Fibroblast of the aortic adventitia (primary cell): Measurements from ENCODE around the gene LAPTM5. TPM values are rescaled to one million over a fixed set of nuclear protein-coding genes. Genes with fewer than 3 reads are reported as not detected.

ENCODE experiments used
- DNase-seq: peaks from one replicate; pipeline ENCODE4 v3.0.0-alpha.2; 2010; ENCODE audit warnings: low read depth
- H3K4me3 ChIP-seq: 2 replicates; pipeline ENCODE4 v1.5.1; 2011; ENCODE audit warnings: low read depth, mild to moderate bottlenecking, control low read depth, low read length, moderate library complexity
- total RNA-seq: library from RNA; depleted of rRNA; stranded (reverse); fragments of >200 nt; gene quantifications from 2 replicates; pipeline ENCODE4 v1.2.3, GENCODE V29; 2012; ENCODE audit warnings: low replicate concordance
- TF ChIP-seq, protein P1 (sequence below): IDR thresholded peaks from 2 replicates; pipeline ENCODE4 v1.5.1; 2011; ENCODE audit warnings: mild to moderate bottlenecking, low read length, control low read depth, inconsistent platforms; ENCODE audit not compliant: insufficient read depth

The LAPTM5 gene
- total RNA-seq, 1 donor = 0.18 TPM

DNA sequence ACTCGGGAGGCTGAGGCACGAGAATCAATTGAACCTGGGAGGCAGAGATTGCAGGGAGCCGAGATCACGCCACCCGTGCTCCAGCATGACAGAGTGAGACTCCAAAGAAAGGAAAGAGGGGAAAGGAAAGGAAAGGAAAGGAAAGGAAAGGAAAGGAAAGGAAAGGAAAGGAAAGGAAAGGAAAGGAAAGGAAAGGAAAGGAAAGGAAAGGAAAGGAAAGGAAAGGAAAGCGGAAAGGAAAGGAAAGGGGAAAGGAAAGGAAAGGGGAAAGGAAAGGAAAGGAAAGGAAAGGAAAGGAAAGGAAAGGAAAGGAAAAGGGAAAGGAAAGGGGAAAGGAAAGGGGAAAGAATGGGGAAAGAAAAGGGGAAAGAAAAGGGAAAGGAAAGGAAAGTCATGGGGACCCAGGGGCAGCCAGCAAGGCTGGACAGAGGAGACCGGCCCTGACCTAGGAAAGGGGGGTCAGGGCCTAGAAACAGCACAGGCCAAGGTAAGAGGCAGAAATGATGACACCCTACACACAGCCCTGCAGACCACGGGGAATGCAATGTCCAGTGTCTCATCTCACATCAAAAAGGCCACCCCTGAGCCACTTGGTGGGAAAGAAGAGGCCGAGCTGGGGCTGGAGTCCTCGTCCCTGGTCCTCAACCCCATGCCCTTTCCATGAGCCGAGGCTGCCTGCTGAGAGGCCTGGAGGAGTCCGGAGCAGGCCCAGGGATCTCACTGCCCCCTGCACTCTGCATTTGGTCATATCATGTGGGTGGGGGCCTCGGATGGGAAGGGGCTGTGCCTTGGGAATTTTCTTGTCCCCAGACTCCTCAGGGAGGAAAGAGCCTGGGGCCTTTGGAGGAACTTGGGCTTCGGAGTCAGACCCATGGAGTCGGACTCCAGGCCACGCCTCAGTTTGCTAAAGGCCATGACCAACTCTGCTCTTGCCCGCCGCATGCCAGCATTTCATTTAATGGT lies 18.8 kb upstream of the LAPTM5 start:
- no peak for DNase-seq

DNA sequence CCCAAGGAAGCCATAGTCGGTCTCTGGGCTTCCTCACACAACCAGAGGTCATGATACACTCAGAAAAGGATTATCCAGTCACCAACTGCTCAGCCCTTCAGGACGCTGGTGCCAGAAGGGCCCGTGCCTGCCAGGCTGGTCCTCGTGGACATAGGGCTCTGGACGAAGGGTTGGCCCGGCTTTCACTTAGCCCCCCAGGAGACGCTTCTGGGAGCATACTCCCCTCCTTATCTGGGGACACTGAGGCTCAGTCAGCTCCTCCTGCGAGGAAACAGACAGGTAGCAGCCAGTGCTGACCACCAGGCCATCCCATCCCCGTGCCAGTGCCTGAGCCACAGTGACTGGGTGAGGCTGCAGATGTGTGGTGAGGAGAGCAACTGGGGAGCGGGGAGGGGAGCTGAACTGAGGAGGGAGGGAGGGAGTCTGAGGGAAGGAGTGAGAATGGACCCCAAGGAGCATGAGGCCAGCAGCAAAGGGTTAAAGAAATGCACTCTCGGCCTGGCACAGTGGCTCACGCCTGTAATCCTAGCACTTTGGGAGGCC lies 17.9 kb upstream of the LAPTM5 start:
- TF ChIP-seq, protein P1, sequence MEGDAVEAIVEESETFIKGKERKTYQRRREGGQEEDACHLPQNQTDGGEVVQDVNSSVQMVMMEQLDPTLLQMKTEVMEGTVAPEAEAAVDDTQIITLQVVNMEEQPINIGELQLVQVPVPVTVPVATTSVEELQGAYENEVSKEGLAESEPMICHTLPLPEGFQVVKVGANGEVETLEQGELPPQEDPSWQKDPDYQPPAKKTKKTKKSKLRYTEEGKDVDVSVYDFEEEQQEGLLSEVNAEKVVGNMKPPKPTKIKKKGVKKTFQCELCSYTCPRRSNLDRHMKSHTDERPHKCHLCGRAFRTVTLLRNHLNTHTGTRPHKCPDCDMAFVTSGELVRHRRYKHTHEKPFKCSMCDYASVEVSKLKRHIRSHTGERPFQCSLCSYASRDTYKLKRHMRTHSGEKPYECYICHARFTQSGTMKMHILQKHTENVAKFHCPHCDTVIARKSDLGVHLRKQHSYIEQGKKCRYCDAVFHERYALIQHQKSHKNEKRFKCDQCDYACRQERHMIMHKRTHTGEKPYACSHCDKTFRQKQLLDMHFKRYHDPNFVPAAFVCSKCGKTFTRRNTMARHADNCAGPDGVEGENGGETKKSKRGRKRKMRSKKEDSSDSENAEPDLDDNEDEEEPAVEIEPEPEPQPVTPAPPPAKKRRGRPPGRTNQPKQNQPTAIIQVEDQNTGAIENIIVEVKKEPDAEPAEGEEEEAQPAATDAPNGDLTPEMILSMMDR = no peak
- no peak overlapping the region for H3K4me3 ChIP-seq
- no peak for DNase-seq

More for the DNA sequence above, 18.8 kb upstream of the LAPTM5 start:
- H3K4me3 ChIP-seq = no peak overlapping the region
- TF ChIP-seq, protein P1 = no peak

DNA sequence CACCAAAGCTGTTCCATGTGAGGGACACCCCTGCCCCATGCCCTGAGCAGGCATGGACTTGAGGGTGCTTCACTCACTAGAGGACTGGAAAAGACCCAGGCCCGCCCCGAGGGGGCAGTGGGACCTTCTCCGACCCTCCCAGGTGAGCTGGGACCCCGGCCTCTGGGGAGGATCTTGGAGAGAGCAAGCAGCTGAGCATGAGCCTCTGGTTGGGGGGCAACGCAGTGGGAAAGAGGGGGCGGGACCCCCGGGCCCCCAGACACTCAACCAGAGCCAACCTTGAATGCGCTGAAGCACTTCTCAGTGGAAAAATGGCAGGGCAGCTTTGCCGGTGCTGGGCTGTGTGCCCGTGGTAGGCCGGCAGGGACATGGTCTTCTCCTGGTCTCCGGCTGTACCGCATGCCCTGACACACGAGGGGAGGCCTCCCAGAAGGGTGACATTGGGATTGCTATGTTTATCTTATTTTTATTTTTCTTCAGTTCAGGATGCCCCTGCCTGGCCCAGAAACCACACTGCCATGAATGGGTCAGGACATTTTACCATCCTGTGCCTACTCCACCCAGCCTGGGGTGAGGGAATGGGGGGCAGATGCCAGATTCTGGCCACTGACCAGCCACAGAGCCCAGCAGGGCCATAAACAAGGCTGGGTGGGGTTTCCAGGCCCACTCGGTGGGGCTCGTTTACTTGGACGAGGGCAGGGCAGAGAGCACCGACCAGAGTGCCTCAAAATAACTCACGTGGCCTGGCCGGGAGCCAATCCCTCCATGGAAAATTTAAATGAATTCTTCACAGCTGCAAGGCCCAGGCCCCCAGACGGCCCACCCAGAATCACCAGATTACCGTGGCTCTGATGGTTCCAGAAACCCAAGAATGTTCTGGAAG lies 17.2 kb upstream of the LAPTM5 start:
- no peak for DNase-seq
- H3K4me3 ChIP-seq = no peak overlapping the region
- TF ChIP-seq, protein P1 = no peak

DNA sequence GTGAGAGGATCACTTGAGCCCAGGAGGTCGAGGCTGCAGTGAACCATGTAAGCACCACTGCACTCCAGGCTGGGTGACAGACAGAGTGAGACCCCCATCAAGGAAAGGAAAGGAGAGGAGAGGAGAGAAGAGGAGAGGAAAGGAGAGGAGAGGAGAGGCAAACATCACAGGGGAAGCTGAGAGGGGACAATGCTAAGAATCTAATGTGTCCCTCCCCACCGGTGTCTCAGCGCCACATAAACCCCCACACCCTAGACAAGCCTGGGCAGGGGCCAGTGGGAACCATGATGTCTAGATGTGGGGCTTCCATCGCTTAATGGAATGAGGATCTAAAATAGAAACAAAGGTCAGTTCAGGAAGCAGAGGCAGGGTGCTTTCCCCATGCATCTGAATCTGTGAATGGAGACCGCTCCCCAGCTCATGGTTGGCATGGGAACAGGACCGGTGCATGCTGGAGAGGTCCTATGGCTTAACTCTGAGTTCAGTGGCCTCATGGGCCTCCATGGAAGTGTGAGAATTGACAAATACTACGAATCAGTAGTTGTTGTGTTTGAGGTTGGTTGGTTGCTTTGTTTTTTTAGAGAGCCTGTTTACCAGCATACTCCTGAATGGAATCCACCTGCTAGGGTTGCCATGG lies 16.3 kb upstream of the LAPTM5 start:
- no peak overlapping the region for H3K4me3 ChIP-seq
- TF ChIP-seq, protein P1 = no peak
- DNase-seq = no peak

DNA sequence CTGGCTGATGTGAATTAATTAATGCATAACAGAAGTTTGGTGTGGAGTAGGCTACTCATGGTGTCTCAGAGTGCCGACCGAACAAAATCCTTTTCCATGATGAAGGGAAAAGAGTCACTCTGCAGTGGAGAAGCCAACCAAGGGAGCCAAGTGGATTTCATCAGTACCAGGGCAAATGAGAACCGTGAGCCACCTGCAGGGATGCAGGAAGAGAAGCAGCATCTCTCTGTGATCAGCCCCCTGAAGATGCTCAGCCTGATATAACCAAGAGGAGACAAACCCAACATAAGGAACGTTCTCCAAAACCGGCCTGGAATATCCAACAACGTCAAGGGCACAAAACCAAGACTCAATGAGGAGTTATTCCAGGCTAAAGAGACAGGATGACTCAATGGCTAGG lies 13.4 kb upstream of the LAPTM5 start:
- DNase-seq = no peak

More for the DNA sequence above, 13.4 kb upstream of the LAPTM5 start:
- H3K4me3 ChIP-seq = no peak overlapping the region
- TF ChIP-seq, protein P1 = no peak
